Measurements from ENCODE around the gene SLC37A3.

- TF ChIP-seq TAF1 (IDR thresholded peaks at IDR 0.05; ENCODE audit: low read depth, low read length) (no peak), POLR2A (IDR thresholded peaks at IDR 0.05; ENCODE audit: low read depth, low read length) (no peak), SPI1 (IDR thresholded peaks at IDR 0.05; ENCODE audit: low read depth, low read length) (no peak), POLR2AphosphoS5 (IDR thresholded peaks at IDR 0.05; ENCODE audit: low read depth, low read length) (no peak)
Measured at GRCh38 chr7:140389445-140389844, 8.9 kb downstream of the SLC37A3 start.

Data from GM12891 (cell line).